NCI-H2227 (cell line): ENCODE results near the gene RPA1.
A peak's percentile ranks its signal among the peaks of the same experiment; 100 is the strongest.
"Not testable (repeated sequence)": the region's sequence is repeated elsewhere in the genome, so short reads cannot be mapped to it uniquely, and the experiment has no call there.

Experiments used
- DNase-seq: peaks from one replicate; lab custom pipeline; 2025; ENCODE audit not compliant: unreplicated experiment; lab: John Stamatoyannopoulos, UW

Gene RPA1

DNA sequence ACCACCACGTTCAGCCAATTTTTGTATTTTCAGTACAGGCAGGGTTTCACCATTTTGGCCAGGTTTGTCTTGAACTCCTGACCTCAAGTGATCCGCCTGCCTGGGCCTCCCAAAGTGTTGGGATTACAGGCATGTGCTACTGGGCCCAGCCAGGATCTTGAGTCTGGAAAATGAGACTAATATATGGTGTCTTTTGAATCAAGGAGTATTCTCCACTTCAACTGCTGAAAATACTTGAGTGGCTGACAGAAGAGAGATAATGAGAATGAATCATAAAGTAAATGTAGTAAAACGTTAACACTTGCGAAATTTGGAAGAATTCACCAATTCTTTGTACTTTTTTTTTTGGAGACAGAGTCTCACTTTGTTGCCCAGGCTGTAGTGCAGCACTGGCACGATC lies 16.7 kb upstream of the RPA1 start:
- no peak for DNase-seq

- no peak for DNase-seq
Observed at GRCh38 chr17:1820528-1821252, 9.1 kb upstream of the RPA1 start.

GRCh38 chr17:1829216-1829591 lies 601 bp upstream of the RPA1 start:
- no peak for DNase-seq

DNA sequence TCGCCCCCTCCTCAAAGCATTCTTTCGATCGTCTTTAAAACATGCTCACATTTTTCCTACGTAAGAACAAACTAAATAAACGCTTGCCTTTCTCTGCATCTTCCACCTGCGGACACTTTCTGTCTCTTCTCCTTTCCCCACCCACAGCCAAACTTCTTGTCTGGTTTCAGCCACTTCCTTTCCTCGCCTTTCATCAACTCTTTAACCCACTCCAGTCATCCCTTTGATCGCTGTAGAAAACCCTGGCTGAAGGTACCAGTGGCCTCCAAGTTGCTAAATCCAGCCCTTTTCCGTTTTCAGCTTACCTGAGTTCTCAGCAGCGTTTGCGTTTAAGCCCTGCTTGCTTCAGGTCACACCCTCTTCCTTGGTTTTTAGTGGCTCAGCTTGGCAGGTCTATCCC lies 483 bp downstream of the RPA1 start:
- DNase-seq: peak; percentile 9

GRCh38 chr17:1834380-1835149 lies 4.8 kb downstream of the RPA1 start:
- no peak for DNase-seq

GRCh38 chr17:1839516-1839915 lies 9.7 kb downstream of the RPA1 start:
- no peak for DNase-seq

GRCh38 chr17:1843947-1844346 lies 14.1 kb downstream of the RPA1 start:
- no peak for DNase-seq

DNA sequence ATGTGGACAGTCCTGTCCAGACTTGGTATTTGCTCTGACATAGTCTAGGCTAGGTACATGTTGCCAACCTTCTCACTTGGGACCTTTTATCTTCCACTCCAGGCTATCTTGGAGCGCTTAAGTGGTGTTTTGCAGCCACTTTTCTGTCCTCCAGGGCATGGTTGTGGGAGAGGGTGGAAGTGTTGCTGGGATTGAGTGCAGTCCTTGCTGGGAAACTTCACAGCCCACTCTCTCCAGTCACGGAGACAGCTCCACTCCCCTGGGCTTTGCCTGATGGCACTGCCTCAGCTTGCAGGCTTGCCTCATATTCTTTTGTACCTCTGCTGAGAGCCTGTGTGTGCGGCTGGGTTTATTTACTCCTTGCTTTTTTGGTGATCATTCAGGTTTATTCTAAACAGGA lies 17.4 kb downstream of the RPA1 start:
- no peak for DNase-seq

- DNase-seq: no peak
Observed at GRCh38 chr17:1852327-1852726, 22.5 kb downstream of the RPA1 start.

DNA sequence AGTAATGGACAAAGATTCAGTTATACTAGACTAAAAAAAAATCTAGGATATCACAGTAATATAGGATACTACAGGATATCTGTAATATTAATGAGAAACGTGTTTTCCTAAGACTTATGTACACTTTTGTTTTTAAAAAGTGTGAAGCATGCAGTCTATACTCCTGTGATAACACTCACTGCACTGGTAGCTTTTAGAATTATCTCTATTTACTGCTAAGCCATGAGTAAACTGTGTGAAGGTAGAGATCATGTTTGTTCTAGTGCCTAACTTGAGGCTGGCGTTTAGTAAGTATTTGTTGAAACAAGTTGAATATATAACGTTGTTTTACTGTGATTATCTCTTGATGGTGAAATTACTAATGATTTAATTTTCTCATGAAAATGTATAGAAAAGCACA lies 23.9 kb downstream of the RPA1 start:
- no peak for DNase-seq

GRCh38 chr17:1856462-1856861 lies 26.7 kb downstream of the RPA1 start:
- DNase-seq: not testable (repeated sequence)

DNA sequence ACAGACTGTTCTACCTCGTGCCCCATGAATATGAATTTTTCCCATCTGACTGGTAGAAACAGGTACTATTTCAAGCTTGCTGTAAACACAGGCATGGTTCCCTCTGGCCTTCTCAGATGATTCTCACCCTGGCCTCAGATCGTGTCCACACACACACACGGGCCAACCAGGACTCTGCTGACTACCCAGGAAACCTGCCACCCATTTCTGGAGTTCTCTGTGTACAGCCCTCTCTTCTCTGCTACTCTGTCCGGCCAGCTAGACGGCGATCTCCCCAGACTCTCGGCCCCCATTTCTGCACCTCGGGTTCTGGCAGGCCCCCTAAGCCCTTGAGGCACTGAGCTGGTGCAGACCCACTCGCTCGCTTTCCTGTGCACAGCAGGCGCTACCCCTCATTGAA lies 31.2 kb downstream of the RPA1 start:
- no peak for DNase-seq

GRCh38 chr17:1861391-1862010 lies 31.7 kb downstream of the RPA1 start:
- DNase-seq: no peak

DNA sequence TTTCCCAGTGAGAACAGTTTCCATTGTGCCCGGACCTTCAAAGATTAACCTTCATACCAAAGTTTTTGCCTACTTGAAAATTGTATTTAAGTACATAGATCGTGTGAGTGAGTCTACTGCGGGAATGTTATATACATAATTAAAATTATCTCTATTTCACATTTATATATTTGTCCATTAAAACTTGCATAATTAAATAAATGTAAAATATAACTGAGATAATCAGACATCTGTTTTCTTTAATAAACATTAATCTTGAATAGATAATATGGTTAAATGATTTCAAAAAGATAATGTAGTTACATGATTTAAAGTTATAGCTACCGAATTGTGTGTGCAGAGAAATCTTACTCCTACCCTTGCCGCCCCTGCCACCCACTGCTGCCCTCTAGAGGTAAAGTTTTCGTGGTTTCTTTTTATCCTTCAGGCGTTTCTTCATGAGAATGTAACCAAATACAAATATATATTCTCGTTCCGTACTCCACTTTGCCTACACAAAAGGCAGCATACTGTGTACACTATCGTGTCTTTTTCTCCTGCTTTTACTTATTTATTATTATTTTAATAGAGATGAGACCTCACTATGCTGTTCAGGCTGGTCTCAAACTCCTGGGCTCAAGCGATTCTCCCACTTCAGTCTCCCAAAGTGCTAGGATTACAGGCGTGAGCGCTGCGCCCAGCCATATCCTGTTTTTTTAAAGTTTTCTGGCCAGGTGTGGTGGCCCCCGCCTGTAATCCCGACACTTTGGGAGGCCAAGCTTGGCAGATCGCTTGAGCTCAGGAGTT lies 35.6 kb downstream of the RPA1 start:
- DNase-seq: peak; percentile 27

GRCh38 chr17:1867307-1867706 lies 37.5 kb downstream of the RPA1 start:
- DNase-seq: no peak

- DNase-seq: no peak
Observed at GRCh38 chr17:1868090-1868489, 38.3 kb downstream of the RPA1 start.

DNA sequence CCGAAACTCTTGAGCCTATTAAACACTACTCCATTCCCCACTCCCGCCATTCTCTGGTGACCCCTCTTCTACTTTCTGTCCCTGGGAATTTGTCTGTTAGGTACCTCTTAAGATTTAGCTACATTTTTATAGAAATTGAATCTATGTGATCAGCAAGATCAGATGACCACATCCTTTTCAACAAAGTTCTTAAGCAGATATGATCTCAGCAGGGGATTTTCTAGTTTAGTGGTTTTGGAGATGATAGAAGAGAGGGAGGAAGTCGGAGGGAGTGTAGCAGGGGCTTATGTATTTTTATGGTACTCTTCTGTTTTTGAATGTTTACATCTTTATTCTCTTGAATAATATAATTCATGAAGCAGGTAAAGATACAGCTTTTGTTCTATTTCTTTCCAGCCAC lies 40.8 kb downstream of the RPA1 start:
- no peak for DNase-seq

DNA sequence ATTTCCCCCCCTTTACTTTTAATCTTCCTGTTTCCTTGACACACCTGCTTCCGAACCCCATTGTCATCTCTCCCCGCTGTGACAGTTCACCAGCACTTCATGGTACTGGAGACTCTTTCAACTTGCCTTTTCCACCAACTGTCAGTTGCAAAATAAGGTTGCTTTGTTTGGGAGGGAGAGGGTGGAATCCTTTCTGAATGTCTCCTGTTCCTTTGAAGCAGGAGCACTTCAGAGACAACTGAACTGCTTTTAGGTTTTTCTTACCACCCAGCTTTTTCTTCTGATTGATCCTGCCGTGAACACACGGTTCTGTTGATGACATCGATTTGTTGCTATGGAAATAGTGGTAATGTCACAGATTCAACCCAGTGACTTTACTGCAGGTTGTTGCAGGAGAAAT lies 42.0 kb downstream of the RPA1 start:
- DNase-seq: no peak

- DNase-seq: no peak
Observed at GRCh38 chr17:1872254-1872653, 42.4 kb downstream of the RPA1 start.

DNA sequence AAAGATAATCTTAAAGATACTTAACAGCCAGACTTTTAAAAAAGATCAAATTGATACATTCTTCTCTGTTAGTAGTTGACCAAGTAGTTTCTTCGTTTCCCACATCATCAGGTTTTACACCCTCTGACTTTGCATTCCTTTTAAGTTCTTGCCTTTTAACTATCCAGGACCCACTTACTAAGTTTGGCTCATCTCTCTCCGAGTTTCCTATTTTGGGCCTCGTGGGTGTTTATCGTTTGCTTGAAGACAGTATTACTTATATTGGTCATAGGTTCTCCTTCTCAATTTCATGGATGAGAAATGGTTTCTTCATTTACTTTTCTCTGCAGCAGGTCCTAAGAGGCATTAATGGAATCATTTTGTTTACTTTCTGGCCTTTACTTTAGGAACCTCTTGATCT lies 43.2 kb downstream of the RPA1 start:
- no peak for DNase-seq

- DNase-seq: no peak
Observed at GRCh38 chr17:1873418-1873817, 43.6 kb downstream of the RPA1 start.

DNA sequence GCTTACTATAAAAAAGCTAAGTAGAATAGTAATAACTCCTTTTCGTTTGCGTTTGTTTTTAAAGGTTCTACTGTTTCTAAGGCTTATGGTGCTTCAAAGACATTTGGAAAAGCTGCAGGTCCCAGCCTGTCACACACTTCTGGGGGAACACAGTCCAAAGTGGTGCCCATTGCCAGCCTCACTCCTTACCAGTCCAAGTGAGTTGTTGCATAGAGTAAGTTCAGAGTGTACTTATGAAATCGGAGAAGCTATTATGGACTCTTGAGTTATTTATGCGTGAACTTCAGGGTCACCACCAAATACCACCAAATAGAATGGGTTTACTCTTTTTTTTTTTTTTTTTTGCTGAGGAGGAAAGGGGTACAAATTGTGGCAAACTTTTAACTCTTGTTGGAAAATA lies 45.8 kb downstream of the RPA1 start:
- DNase-seq: no peak
